HepG2 (cell line): ENCODE results near the gene TIMM13. TPM values are rescaled to one million over a fixed set of nuclear protein-coding genes. Genes with fewer than 3 reads are reported as not detected.
A peak's percentile ranks its signal among the peaks of the same experiment; 100 is the strongest.

ENCODE experiments used
- BRCA1 ChIP-seq: sonication (generic); formaldehyde crosslinking; IDR thresholded peaks from 2 replicates; pipeline ENCODE4 v1.4.0; 2020; ENCODE audit warnings: missing genetic modification reagents
- HMGA1 ChIP-seq: sonication (generic); formaldehyde crosslinking; conservative IDR thresholded peaks from 2 replicates; pipeline ENCODE4 v1.4.0; 2020; ENCODE audit warnings: missing genetic modification reagents
- HNF1B ChIP-seq: sonication (generic); formaldehyde crosslinking; IDR thresholded peaks from 2 replicates; pipeline ENCODE4 v1.5.1; 2020; ENCODE audit warnings: mild to moderate bottlenecking, moderate library complexity, missing genetic modification reagents
- NFE2L1 ChIP-seq: sonication (generic); formaldehyde crosslinking; IDR thresholded peaks from 2 replicates; pipeline ENCODE4 v1.4.0; 2020; ENCODE audit warnings: missing genetic modification reagents, mild to moderate bottlenecking, borderline replicate concordance
- PAF1 ChIP-seq: IDR thresholded peaks from 2 replicates; pipeline ENCODE4 v1.6.1; 2016; ENCODE audit warnings: missing genetic modification reagents, missing compliant biosample characterization
- RARG ChIP-seq: sonication (generic); formaldehyde crosslinking; IDR thresholded peaks from 2 replicates; pipeline ENCODE4 v1.4.0; 2020; ENCODE audit warnings: low read depth, mild to moderate bottlenecking, missing genetic modification reagents
- RERE ChIP-seq: IDR thresholded peaks from 2 replicates; pipeline ENCODE4 v1.6.1; 2016; ENCODE audit warnings: low read depth, missing genetic modification reagents, missing compliant biosample characterization
- RFX5 ChIP-seq: IDR thresholded peaks from 2 replicates; pipeline ENCODE4 v1.6.1; 2011; ENCODE audit warnings: low read depth, low read length, improper control_type of control experiment
- U2AF1 ChIP-seq: fragments of 200-400 bp; formaldehyde crosslinking; optimal IDR thresholded peaks from 2 replicates; pipeline ENCODE3; 2017; ENCODE audit warnings: mild to moderate bottlenecking, low read depth, low read length
- ZBTB39 ChIP-seq: sonication (generic); formaldehyde crosslinking; IDR thresholded peaks from 2 replicates; pipeline ENCODE4 v1.5.0; 2020; ENCODE audit warnings: missing genetic modification reagents
- ZHX2 ChIP-seq, 2 experiments: sonication (generic) in 1 of 2; formaldehyde crosslinking in 1 of 2; IDR thresholded peaks; 2 replicates each; pipeline versions ENCODE4 v1.6.1 to v1.9.0; 2014 to 2022; ENCODE audit warnings: antibody characterized with exemption in 1 of 2, borderline replicate concordance in 1 of 2, inconsistent platforms in 1 of 2, low read depth in 1 of 2, missing genetic modification reagents in 1 of 2
- ZNF460 ChIP-seq: sonication (generic); formaldehyde crosslinking; IDR thresholded peaks from 2 replicates; pipeline ENCODE4 v1.5.1; 2020; ENCODE audit warnings: missing genetic modification reagents, mild to moderate bottlenecking, borderline replicate concordance
- polyA plus RNA-seq, 8 experiments: library from polyadenylated mRNA; depleted of rRNA in 3 of 8; stranded (reverse) in 7 of 8; unstranded in 1 of 8; fragments of >200 nt; fragmentation: Illumina TruSeq in 4 of 8; extraction: Trizol in 4 of 8; gene quantifications; 2 replicates each; pipeline versions ENCODE4 v1.2.1 to v1.2.3, GENCODE V29; 2011 to 2016; ENCODE audit warnings: low read depth in 4 of 8, missing spikeins in 1 of 8, mixed read lengths in 1 of 8; ENCODE audit not compliant: insufficient read depth in 1 of 8
- total RNA-seq, 5 experiments: library from RNA; depleted of rRNA; stranded (reverse); fragments of >200 nt; fragmentation: Illumina TruSeq; extraction: Trizol; gene quantifications; 2 replicates each; pipeline ENCODE4 v1.2.3, GENCODE V29; 2016; ENCODE audit warnings: low read depth in 1 of 5

TIMM13 gene
- total and polyA plus RNA-seq, 2 of the 13 experiments (the other 11 are each of a cell fraction or from before 2014, with no cell fraction given) = 48.4 to 108 TPM

GRCh38 chr19:2416321-2417097, 10.9 kb downstream of the TIMM13 start (continued):
- no peak for TF ChIP-seq U2AF1
- TF ChIP-seq RERE (CRISPR knock-in tag) = no peak
- no peak; the same call in 1 of the 2 replicates for TF ChIP-seq ZNF460 (CRISPR knock-in tag)
- TF ChIP-seq RARG (CRISPR knock-in tag) = no peak
- peak; percentile 93 for TF ChIP-seq HNF1B
- TF ChIP-seq RFX5 = no peak
- no peak for TF ChIP-seq HMGA1 (CRISPR knock-in tag)
- TF ChIP-seq PAF1 (CRISPR knock-in tag) = peak; percentile 85
- no peak for TF ChIP-seq NFE2L1 (CRISPR knock-in tag)
- TF ChIP-seq BRCA1 (CRISPR knock-in tag) = 0 out of 2 replicates have a peak, but pooled peaks have one; percentile 71
- no peak for TF ChIP-seq ZBTB39 (CRISPR knock-in tag)
- 0 out of 2 replicates have a peak, but pooled peaks have one; percentile 32 for TF ChIP-seq ZHX2 (IDR thresholded peaks at IDR 0.05; ENCODE audit: low read depth)
- TF ChIP-seq ZHX2 (CRISPR knock-in tag; IDR thresholded peaks at IDR 0.05; ENCODE audit: borderline replicate concordance) = no peak
